ENCODE measurements around the gene SELENOO.

Gene SELENOO

GRCh38 chr22:50224071-50224470 is 23.3 kb downstream of the SELENOO start:
- no peak for DNase-seq
- TF ChIP-seq, protein P1, sequence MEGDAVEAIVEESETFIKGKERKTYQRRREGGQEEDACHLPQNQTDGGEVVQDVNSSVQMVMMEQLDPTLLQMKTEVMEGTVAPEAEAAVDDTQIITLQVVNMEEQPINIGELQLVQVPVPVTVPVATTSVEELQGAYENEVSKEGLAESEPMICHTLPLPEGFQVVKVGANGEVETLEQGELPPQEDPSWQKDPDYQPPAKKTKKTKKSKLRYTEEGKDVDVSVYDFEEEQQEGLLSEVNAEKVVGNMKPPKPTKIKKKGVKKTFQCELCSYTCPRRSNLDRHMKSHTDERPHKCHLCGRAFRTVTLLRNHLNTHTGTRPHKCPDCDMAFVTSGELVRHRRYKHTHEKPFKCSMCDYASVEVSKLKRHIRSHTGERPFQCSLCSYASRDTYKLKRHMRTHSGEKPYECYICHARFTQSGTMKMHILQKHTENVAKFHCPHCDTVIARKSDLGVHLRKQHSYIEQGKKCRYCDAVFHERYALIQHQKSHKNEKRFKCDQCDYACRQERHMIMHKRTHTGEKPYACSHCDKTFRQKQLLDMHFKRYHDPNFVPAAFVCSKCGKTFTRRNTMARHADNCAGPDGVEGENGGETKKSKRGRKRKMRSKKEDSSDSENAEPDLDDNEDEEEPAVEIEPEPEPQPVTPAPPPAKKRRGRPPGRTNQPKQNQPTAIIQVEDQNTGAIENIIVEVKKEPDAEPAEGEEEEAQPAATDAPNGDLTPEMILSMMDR (IDR thresholded peaks at IDR 0.05; ENCODE audit: low read depth, low read length), result no peak
- no peaks in the 10 kb centered on the region for H3K9me3 ChIP-seq
- H3K27me3 ChIP-seq, result no peaks in the 10 kb centered on the region
- no peak overlapping the region for H3K4me3 ChIP-seq (ENCODE audit: low read depth, low read length)
- peaks cover 8% of the 10 kb centered on the region; the same call in 1 of the 2 replicates for H3K4me1 ChIP-seq
- peaks cover 55% of the 10 kb centered on the region for H3K36me3 ChIP-seq

- TF ChIP-seq, protein P1 (IDR thresholded peaks at IDR 0.05; ENCODE audit: low read depth, low read length), result no peak
- no peak for DNase-seq
- Histone ChIP-seq H3K9me3 (no peaks in the 10 kb centered on the region), H3K4me3 (ENCODE audit: low read depth, low read length) (no peak overlapping the region), H3K27me3 (no peaks in the 10 kb centered on the region), H3K36me3 (peaks cover 47% of the 10 kb centered on the region), H3K4me1 (no peaks in the 10 kb centered on the region)
Observed at GRCh38 chr22:50225200-50225969, 24.6 kb downstream of the SELENOO start.

- DNase-seq, result no peak
- H3K27me3 ChIP-seq, result no peaks in the 10 kb centered on the region
- TF ChIP-seq, protein P1 (IDR thresholded peaks at IDR 0.05; ENCODE audit: low read depth, low read length), result no peak
- H3K4me1 ChIP-seq, result no peaks in the 10 kb centered on the region
- H3K9me3 ChIP-seq, result no peaks in the 10 kb centered on the region
- H3K4me3 ChIP-seq (ENCODE audit: low read depth, low read length), result no peak overlapping the region
- peaks cover 42% of the 10 kb centered on the region for H3K36me3 ChIP-seq
Observed at GRCh38 chr22:50226063-50226874, 25.5 kb downstream of the SELENOO start.

GRCh38 chr22:50226875-50227165 is 26.0 kb downstream of the SELENOO start:
- no peak for DNase-seq
- no peaks in the 10 kb centered on the region for H3K27me3 ChIP-seq
- H3K36me3 ChIP-seq, result peaks cover 38% of the 10 kb centered on the region
- no peaks in the 10 kb centered on the region for H3K4me1 ChIP-seq
- TF ChIP-seq, protein P1 (IDR thresholded peaks at IDR 0.05; ENCODE audit: low read depth, low read length), result no peak
- no peaks in the 10 kb centered on the region for H3K9me3 ChIP-seq
- H3K4me3 ChIP-seq (ENCODE audit: low read depth, low read length), result no peak overlapping the region

GRCh38 chr22:50227579-50228215 is 26.9 kb downstream of the SELENOO start:
- DNase-seq, result no peak
- Histone ChIP-seq H3K4me3 (ENCODE audit: low read depth, low read length) (no peak overlapping the region), H3K9me3 (no peaks in the 10 kb centered on the region), H3K27me3 (no peaks in the 10 kb centered on the region), H3K36me3 (peaks cover 29% of the 10 kb centered on the region), H3K4me1 (no peaks in the 10 kb centered on the region)
- TF ChIP-seq, protein P1 (IDR thresholded peaks at IDR 0.05; ENCODE audit: low read depth, low read length), result no peak

All from BE2C (cell line).